NOMO-1 (cell line): Measurements from ENCODE around the gene NUP214.
"Not testable (repeated sequence)": the region's sequence is repeated elsewhere in the genome, so short reads cannot be mapped to it uniquely, and the experiment has no call there.

Experiments used
- DNase-seq, 2 experiments: peaks; one replicate each; lab custom pipeline; 2025; ENCODE audit not compliant: unreplicated experiment in 2 of 2; lab: John Stamatoyannopoulos, UW

NUP214 gene

DNA sequence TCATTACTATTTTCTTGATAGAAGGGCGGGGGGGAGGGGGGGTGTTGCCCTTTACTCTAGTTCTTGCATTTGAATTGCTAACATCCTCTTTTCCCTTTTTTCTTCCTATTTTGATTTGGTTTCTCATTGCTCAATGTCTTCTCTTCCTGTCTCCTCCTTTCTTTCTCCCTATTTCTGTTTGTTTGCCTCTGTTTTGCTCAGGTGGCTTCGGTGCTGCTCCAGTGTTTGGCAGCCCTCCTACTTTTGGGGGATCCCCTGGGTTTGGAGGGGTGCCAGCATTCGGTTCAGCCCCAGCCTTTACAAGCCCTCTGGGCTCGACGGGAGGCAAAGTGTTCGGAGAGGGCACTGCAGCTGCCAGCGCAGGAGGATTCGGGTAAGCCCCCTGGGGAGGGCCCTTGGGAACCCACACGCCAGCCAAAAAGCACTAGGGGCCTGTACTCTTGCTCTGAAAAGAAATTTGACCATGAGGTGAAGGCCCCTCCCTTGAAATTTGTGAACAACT, 102.6 kb downstream of the NUP214 start:
- DNase-seq: peak; percentile 19 to 33

DNA sequence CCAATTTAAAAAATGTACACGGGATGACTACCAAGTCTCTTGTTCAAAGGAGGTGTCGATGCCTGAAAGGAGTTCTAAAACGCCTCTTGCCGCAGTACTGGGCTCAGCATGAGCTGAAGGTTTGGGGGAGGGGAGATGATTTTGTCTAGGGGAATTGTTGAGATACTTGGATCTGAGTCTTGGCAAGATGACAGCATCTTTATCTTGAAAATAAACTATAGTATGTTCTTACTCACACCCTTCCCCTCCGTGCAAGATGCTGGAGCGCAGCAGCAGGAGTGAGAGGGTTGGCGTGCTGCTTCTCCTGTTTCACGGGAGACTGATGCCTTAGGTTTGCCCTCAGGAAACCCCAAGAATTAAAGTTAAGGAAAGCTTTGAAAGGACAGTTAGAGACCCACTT, 103.6 kb downstream of the NUP214 start:
- DNase-seq: no peak

DNA sequence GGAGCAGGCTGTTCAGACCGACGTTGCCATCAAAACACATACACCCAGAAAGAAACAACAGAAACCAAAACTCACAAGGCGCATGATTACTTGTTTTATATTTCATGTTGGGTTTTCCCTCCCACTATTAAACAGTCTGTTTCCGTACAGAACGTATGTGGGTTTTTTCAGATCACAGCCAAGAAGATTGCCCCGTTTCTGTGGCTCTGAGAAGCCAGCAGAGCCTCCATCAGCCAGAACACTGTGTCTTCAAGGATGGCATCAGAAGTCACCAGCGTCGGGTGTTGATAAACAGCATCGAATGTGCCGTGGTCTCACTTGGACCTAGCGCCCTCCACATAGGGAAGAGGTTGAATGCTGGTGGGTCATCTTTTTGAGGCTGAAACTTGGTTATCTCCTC, 108.2 kb downstream of the NUP214 start:
- DNase-seq: no peak

DNA sequence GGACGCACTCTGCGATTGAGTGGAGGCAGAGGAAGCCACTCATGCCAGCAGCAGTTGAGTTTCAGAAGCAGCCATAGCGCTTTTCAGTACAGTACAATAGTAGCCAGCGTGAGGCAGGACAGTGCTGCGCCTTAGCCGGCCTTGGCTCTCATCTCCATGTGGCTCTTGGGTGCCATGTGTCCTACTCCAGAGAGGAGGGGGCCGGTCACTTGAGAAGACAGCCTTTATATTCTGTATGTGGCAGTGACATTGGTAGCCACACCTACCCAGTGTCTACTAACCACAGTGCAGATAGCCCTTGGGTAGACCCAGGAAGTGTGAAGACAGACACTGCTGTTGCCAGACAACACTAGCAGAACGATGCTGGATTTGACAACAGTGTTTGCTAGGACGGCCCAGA, 108.6 kb downstream of the NUP214 start:
- DNase-seq: no peak

DNA sequence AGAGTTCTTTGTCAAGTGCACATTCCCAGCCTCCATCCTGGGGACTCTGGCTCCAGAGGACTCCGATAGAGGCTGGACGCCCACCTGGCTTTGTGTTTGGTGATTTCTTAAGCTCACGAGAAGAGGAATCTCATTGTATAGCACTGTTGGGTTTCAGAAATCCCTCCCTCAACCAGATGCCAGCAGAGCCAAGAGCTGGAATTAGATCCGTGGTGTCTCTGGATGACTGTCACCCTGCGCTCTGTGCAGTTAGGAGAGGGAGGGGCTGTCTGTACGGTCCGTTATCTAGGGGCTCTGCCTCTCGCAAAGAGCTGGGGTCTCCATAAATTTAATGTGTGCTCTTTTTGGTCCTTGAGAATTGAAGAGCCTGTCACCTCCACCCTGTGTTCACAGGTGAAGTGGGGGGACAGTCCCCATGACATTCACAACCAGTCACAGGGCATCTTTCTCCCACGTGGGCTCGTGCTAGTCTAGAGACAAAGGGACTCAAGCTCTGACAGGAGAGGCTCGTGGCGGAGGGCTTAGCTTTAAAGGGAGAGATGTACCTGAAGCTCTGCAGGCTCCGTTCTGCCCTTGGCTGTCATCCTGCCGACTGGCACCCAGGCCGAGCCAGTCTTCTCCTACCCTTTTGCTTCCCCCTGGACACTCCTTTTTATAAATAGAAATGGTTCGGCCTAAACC, 109.6 kb downstream of the NUP214 start:
- DNase-seq: no peak

DNA sequence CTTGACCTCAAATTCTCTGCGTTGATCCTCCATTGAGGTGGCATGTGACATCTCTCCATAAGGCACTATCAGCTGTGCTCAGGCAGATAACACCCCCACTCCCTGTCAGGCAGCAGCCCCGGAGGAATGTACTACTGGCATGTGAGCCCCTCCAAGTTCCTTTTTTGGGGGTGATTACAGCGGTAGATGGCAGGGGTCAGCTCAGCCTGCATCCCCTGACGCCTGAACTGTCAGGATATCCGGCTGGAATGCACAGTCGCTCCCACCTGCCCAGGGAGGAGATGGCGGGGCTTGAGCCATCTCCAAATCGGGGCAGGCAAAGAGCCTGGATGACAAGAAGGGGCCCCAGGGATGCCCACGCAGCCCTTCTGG, 110.1 kb downstream of the NUP214 start:
- no peak for DNase-seq

DNA sequence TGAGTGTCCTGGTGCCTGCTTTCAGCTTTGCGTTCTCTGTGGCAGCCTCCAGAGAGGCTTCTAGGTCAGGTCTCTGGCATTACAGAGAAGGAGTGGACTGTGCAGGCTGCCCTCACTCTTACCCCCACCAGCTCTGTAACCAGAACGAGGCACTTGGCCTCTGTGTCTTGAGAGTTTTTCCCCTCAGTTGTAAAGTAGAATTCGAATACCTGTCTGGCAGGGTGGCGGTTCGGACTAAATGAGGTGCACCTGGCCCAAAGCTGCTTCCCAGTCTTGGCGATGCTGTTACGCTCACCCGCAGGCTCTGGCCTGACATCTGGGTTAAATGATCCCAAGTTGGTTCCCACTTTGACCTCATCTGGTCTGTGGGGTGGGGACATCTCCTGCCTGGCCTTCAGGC, 110.8 kb downstream of the NUP214 start:
- no peak for DNase-seq

DNA sequence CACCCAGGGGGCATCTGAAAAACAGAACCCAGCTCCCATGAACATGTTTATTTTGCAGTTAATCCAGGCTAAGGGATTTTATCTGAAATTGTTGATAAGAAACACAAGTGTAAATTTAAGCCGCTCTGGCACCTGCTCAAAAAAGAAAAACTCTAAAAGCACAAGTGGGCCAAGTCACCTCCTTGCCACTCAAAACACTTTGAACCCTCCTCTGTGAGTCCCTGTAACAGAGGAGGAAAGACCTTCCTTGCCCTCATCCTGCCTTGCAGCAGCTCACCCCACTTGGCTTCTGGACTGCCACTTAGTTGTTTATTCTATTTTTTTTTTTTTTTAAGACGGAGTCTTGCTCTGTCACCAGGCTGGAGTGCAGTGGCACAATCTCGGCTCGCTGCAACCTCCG, 111.4 kb downstream of the NUP214 start:
- DNase-seq: no peak

DNA sequence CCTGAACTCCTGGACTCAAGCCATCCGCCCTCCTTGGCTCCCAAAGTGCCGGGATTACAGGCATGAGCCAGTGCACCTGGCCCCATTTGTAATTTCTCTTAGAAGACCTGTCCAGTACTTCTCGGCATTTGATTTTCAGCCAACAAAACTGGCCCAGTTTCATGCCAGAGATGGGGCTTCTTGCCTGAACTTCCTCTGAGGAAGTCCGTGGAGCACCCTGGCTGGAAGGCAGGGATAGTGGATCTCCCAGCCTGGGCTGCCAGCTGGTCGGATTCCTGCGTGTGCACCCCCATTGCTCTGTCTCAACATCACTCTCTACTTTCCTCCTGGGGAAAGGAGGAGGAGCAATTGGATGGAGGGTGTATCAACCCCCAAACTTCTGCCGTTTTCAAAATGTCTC, 111.9 kb downstream of the NUP214 start:
- DNase-seq: no peak

DNA sequence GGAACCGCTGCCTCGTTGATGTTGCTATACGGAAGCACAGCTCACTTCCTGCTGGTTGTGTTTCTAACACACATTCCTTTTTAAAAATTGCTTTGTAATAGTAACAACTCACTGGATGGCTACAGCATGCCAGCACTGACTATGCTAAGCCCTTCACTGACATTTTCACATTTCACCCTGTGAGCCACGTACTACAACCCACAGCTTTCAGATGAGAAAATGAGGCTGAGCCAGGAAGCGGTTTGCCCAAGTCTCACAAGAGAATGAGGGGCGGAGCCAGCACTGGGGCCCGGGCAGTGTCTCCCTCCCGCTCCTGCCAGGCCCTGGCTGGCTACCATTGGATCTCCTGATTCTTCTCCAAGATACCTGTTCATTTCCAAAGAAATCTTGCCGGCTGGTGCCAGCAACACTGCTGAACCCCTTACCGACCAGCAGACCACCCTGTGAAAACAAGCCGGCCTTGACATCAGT, 112.6 kb downstream of the NUP214 start:
- peak; percentile 58 to 61 for DNase-seq

DNA sequence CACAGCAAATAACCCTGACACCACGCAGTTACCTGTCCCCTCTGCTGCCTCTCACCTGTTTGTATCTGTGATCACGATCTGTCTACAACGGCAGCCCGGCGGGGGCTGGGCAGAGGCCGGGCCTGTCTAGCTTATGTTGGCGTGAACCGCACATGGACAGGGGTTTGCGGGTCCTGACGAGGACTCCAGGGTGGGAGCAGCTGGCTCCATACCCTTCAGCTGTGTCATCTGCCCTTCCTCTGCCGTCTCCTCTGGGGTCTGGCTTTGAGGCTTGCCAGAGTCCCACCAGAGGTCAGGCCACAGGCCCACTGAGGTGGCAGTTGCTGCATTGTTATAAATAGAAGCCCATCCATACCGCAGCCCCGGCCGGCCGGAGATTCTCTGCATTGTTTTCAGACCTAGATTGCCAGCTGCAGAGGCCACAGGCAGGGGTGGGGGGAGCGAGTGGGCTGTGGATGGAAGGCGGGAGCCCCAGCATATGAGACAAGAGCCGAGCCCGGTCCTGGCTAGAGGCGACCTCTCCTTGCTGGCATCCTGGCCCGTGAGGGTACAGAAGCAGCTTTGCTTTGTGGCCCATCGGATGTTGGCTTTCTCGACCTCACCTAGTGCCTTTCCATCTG, 113.1 kb downstream of the NUP214 start:
- DNase-seq: no peak

DNA sequence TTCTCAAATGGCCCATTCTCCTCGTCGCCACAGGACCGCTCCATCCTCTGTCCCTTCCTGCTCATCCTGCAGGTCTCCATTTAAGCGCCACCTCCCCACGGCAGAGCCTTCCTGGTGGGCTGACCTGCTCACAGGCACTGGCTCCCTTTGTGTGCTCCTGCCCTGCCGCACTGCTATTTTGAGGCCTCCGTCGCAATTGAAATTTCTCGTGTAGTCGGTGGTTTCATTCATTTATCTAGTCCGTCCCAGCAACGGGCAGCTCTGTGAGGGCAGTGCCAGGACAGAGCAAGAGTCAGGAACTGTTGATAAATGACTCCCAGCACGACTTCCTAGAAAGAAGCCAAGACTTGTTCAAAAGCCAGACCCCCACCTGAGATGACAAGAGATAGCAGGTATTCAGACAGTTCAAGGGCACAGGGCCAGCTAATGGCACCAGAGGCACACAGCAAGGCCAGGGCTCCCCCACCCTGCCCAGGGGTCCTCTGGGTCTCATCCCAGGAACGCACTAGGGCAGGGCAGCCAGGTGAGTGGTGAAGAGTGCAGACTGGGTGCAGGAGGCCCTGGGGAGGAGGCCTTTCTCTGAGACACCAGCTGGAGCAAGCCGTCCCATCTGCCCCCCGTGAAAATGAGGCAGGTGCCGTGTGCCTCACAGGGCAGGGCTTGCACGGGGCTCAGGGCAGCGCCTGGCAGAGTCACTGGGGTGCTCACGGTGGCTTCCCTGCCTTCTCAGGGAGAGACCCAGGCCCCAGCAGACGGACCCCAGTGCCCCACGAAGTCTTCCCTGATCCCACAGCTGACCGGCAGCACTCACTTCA, 114.0 kb downstream of the NUP214 start:
- DNase-seq: no peak

DNA sequence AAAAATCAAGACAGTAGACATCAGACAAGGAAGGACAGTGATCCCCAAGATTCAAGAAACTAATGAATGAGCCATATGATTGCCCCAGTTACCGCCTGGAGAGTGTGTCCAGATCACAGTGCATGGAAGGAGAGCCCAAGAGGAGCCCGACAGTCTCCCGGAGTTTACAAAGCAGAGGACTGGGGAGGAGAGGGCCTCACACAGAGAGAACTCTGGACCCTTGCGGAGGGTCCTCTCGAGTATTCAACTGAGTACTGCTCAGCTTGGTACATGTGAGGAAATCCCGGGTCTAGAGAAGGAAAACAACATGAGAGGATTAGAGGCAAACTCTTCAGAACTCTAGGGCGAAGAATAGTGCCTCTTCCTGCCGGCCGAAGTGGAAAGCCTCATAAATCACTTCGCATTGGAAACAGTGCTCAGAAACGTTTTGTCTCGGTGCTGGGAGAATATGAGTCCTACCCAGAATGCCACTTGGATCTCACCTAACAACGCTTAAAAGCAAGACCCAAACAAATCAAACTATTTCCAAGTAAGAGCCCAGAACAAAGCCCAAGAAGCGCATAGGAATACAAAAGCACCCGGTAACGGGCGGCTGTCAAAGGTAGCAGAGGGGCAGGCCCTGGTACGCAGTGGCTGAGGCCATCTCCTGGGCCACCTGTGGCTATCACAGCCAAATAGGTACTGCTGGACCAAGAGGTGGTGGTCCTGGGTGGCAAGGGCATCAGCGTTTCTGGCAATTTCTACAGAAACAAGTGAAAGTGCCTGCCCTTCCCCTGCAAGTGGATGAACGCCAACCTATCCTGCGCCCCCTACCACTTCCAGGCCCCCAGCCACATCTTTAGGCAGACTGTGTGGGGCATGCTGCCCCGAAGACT, 114.9 kb downstream of the NUP214 start:
- no peak for DNase-seq

DNA sequence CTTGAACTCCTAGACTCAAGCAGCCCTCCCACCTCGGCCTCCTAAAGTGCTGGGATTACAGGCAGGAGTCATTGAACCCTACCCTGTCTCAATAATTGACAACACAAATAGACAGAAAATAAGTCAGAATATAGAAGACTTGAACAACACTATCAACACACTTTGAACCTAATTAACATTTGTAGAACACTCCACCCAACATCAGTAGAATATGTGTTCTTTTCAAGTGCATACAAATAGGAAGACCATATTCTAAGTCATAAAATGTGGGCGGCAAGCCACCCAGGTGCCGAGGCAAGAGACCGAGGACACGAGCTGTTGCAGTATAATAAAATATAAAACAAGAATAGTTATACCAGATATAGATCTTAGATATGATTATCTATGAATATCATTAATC, 118.9 kb downstream of the NUP214 start:
- not testable (repeated sequence) for DNase-seq

DNA sequence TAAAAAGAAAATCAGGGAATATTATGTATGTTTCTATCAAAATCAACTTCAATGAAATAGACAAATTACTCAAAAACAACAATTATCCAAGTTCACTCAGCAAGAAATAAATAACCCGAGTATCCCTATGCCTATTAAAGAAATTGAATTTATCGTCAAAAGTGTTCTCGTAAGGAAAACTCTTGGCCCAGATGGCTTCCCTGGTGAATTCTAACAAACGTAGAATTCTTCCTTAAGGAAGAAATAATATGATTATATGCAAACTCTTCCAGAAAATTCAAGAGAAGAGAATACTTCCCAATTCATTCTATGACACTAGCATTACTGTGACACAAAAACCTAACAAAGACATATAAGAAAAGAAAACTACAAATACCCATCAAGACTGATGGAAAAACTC, 121.2 kb downstream of the NUP214 start:
- no peak for DNase-seq

DNA sequence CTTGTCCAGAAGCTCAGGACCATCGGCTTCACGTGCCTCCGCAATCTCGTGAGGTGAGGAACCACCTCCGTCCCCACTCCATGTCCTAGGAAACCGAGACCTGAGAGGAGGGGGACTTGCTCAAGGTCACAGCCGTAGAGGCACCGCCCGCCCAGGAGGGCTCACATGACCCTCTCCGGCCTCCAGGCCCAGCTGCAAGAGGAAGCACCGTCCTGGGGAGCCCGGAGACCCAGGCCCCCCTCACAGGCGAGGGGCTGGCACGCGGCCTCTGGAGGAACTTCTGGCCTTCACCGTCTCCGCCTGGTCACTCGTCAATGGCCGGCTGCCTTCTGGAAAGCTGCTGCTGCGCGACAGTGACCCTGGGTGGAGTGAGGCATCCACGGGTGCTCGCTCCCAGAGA, 126.7 kb downstream of the NUP214 start:
- peak; percentile 3 to 13 for DNase-seq

DNA sequence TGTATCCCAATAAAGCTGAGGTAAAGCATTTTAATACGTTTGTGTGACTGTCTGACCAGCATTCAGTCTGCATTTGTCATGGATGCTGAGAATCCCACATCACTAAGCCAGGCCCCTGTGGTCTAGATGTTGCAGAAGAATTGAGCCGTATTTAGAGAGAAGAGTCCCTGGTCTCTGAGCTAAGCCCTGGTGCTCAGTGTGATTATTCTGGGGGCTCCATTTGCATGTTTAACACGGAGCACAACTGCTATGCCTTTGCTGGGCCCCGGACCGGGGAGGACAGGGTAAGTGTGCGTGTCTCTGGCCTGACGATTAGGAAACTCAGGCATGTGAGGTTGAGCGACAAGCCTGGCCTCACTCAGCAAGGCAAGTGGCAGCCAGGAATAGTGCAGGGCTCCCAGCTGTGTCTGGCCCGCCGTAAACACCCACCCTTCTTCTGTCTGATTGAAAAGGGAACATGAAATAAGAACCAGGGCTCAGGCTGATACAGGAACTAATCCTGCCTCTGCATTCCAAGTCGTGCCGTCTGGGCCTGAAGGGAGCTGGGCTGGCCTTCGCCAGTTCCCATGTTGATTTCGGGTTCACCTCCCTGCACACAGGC, 128.6 kb downstream of the NUP214 start:
- peak; percentile 74 to 79 for DNase-seq

DNA sequence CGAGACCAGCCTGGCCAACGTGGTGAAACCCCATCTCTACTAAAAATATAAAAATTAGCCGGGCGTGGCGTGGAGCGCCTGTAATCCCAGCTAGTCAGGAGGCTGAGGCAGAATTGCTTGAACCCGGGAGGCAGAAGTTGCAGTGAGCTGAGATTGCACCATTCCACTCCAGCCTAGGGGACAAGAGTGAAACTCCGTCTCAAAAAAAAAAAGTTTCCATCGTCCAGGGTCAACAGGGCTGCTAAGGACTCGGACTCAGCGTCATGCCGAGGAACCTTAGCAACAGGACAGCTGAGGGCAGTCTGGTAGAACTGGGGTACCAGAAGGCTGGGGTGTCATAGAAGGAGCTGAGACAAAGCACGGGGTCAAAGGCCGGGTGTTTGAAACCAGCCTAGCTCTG, 129.2 kb downstream of the NUP214 start:
- DNase-seq: no peak

DNA sequence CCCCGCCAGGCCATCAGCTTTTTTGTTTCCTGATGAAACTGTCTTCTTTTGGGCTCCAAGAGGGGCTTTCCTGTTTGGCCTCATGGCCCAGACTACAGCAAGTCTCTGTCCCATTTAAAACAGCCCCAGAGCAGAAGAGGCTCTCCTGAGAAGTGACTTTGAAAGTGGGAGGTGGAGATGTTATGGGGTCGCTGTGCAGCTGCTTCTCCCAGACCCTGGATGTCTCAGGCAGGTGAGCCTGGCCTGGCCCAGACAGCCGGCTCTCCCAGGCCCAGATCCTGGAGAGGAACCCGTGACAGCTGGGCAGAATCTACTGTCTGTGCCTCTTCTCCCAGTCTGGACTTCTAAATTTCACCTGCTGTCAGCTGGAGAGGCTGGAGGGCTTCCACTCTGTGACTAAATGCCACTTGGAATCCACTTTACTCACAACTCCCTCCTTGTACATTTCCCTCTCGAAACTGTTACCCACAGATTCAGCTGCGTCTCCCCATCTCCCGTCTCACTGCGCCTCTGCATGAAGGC, 130.4 kb downstream of the NUP214 start:
- DNase-seq: no peak
